Stimulated activated CD8-positive, alpha-beta memory T cell treated with anti-CD3 and anti-CD28 coated beads, Interleukin-15, amount 100 ng/mL, for 4 hours (primary cell): ENCODE data around the gene DOCK11.

Experiments used
- DNase-seq, 2 donors: peaks; one replicate each; pipeline ENCODE4 v3.0.0-alpha.2; 2020; ENCODE audit warnings: low read depth in 2 of 2

The DOCK11 gene

GRCh38 chrX:118627084-118627758, 131.6 kb downstream of the DOCK11 start:
- DNase-seq, result no peak

- DNase-seq, result no peak
These were observed 135.2 kb downstream of the DOCK11 start for GRCh38 chrX:118630848-118631247.

GRCh38 chrX:118631586-118631985, 136.0 kb downstream of the DOCK11 start:
- DNase-seq, result no peak

- DNase-seq, result no peak
These were observed 137.2 kb downstream of the DOCK11 start for GRCh38 chrX:118632862-118633261.

- no peak for DNase-seq
These were observed 137.9 kb downstream of the DOCK11 start for GRCh38 chrX:118633530-118633929.

- no peak for DNase-seq
These were observed 138.7 kb downstream of the DOCK11 start for GRCh38 chrX:118634336-118634735.

GRCh38 chrX:118637997-118638396, 142.4 kb downstream of the DOCK11 start:
- DNase-seq, result no peak

- no peak for DNase-seq
These were observed 148.8 kb downstream of the DOCK11 start for GRCh38 chrX:118644378-118644777.

GRCh38 chrX:118652717-118653116, 157.1 kb downstream of the DOCK11 start:
- DNase-seq, result no peak

- DNase-seq, result no peak
These were observed 158.7 kb downstream of the DOCK11 start for GRCh38 chrX:118654331-118654730.

GRCh38 chrX:118655561-118656246, 160.1 kb downstream of the DOCK11 start:
- no peak for DNase-seq

- DNase-seq, result no peak
These were observed 161.8 kb downstream of the DOCK11 start for GRCh38 chrX:118657413-118657812.

GRCh38 chrX:118660085-118660484, 164.5 kb downstream of the DOCK11 start:
- no peak for DNase-seq

- no peak for DNase-seq
These were observed 169.6 kb downstream of the DOCK11 start for GRCh38 chrX:118665204-118665603.

- DNase-seq, result no peak
These were observed 170.9 kb downstream of the DOCK11 start for GRCh38 chrX:118666521-118666920.

- no peak for DNase-seq
These were observed 173.8 kb downstream of the DOCK11 start for GRCh38 chrX:118669435-118669834.

GRCh38 chrX:118675326-118675965, 179.8 kb downstream of the DOCK11 start:
- DNase-seq, result no peak

GRCh38 chrX:118675966-118676349, 180.3 kb downstream of the DOCK11 start:
- no peak for DNase-seq

GRCh38 chrX:118677318-118677717, 181.7 kb downstream of the DOCK11 start:
- DNase-seq, result no peak

- DNase-seq, result no peak
These were observed 183.7 kb downstream of the DOCK11 start for GRCh38 chrX:118679290-118679689.

GRCh38 chrX:118682258-118683014, 186.8 kb downstream of the DOCK11 start:
- DNase-seq, result no peak

- no peak for DNase-seq
These were observed 189.8 kb downstream of the DOCK11 start for GRCh38 chrX:118685393-118685792.
